ENCODE data around the gene HTR3C. TPM values are rescaled to one million over a fixed set of nuclear protein-coding genes. Genes with fewer than 3 reads are reported as not detected.

HTR3C gene
- total RNA-seq, 1 donor from 2014 or later, result not detected

DNA sequence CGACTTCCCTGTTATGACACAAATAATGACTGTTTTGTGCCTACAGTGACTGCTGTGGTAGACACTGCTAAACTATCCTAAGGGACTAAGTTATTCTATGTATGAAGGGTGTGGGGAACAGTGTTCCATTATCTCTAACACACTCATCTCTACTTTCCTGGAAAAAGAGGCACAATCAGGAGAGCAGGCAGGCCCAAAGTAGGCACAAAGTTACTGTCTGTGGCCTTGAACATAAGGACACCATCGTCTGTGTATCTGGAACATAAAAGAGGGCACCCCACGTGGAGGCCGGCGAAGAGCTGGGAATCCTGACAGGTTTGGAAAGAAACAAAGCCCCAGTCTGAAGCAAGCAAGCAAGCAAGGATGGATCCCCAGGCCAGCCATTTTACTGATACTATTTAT, 36.7 kb upstream of the HTR3C start:
- CTCF ChIA-PET, result interaction anchor here (1.9 to 3.2 kb wide), 3 partner anchors 10 to 120 kb away, joined by 7 to 29 read pairs (median 9); no protein-coding TSS in a partner anchor
- peaks cover 6% of the 10 kb centered on the region for H3K27me3 Mint-ChIP-seq

DNA sequence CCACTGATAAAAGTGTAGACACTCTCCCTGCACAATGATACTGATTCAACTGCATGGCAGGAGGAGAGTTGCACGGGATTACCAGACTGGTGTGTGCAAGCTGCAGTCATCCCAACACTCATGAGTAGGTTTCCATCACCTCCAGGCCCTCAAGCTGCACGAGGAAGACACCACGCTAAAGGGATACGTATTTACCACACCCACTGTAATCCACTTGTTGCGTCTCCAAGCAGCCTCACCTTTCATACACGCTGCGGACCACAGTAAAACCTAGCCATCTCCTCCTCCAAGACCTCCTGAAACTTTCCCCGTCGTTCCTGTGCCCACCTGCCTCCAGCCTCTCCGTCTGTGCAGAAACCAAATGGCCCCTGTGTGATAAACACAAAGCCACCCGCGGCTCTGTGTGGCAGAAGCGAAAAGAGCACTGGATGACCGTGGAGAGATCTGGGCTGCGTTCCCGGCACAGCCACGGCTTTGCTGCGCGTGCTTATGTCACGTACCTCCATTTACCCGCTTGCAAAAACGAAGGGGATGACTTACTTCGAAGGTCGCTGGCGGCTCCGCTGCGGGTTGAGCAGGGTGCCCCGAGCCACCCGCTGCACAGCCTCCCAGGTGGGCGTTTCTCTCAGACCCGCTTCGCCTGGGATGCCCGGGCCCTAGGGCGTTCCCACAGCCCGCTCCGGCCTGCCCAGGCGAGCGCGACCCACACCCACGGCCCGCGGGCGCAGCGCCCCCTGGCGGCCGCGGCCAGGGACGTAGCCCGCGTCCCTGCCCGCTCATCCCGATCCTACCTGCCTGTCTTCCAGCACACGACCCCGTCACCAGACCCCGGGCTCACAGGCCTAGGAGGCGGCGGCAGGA, 35.8 kb upstream of the HTR3C start:
- H3K4me1 Mint-ChIP-seq, result peaks cover 13% of the 10 kb centered on the region
- ChIA-PET CTCF (interaction anchor here (1.0 to 3.2 kb wide), 8 partner anchors 10 to 133 kb away, joined by 4 to 29 read pairs (median 6); partner anchors contain the start of gene PARL), POLR2A (interaction anchor here (0.6 to 1.7 kb wide), 4 partner anchors 10 to 162 kb away, joined by 3 to 7 read pairs (median 6); partner anchors contain the start of gene EIF2B5)
- peak overlapping the region; percentile 84 for H3K27ac Mint-ChIP-seq
- H3K4me3 Mint-ChIP-seq, result peak overlapping the region; percentile 100
- peak; percentile 73 for ATAC-seq (ENCODE audit: low read depth)
- H3K27me3 Mint-ChIP-seq, result peaks cover 10% of the 10 kb centered on the region
- no peaks in the 10 kb centered on the region for H3K9me3 Mint-ChIP-seq
- intact Hi-C loops (cut with micrococcal nuclease), result loop anchor here (1.0 to 2.0 kb wide), 9 partner anchors 11 to 346 kb away; partner anchors contain the start of genes AP2M1, DVL3, EIF2B5 and PSMD2
- TF ChIP-seq, protein P1, sequence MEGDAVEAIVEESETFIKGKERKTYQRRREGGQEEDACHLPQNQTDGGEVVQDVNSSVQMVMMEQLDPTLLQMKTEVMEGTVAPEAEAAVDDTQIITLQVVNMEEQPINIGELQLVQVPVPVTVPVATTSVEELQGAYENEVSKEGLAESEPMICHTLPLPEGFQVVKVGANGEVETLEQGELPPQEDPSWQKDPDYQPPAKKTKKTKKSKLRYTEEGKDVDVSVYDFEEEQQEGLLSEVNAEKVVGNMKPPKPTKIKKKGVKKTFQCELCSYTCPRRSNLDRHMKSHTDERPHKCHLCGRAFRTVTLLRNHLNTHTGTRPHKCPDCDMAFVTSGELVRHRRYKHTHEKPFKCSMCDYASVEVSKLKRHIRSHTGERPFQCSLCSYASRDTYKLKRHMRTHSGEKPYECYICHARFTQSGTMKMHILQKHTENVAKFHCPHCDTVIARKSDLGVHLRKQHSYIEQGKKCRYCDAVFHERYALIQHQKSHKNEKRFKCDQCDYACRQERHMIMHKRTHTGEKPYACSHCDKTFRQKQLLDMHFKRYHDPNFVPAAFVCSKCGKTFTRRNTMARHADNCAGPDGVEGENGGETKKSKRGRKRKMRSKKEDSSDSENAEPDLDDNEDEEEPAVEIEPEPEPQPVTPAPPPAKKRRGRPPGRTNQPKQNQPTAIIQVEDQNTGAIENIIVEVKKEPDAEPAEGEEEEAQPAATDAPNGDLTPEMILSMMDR (IDR thresholded peaks at IDR 0.05), result peak; percentile 81
- DNase-seq, result peak; percentile 70
- peaks cover 12% of the 10 kb centered on the region for H3K36me3 Mint-ChIP-seq (ENCODE audit: low read depth)

More for the DNA sequence above, 36.7 kb upstream of the HTR3C start:
- Mint-ChIP-seq H3K4me1 (peaks cover 13% of the 10 kb centered on the region), H3K9me3 (no peaks in the 10 kb centered on the region), H3K27ac (no peak overlapping the region), H3K4me3 (peak overlapping the region; percentile 100), H3K36me3 (ENCODE audit: low read depth) (peaks cover 16% of the 10 kb centered on the region)
- POLR2A ChIA-PET, result no interaction called here
- intact Hi-C loops (cut with micrococcal nuclease), result loop anchor here (2.0 kb wide), 1 partner anchor 347 kb away; no protein-coding TSS in a partner anchor
- TF ChIP-seq, protein P1 (IDR thresholded peaks at IDR 0.05), result no peak
- no peak for DNase-seq
- no peak for ATAC-seq (ENCODE audit: low read depth)

DNA sequence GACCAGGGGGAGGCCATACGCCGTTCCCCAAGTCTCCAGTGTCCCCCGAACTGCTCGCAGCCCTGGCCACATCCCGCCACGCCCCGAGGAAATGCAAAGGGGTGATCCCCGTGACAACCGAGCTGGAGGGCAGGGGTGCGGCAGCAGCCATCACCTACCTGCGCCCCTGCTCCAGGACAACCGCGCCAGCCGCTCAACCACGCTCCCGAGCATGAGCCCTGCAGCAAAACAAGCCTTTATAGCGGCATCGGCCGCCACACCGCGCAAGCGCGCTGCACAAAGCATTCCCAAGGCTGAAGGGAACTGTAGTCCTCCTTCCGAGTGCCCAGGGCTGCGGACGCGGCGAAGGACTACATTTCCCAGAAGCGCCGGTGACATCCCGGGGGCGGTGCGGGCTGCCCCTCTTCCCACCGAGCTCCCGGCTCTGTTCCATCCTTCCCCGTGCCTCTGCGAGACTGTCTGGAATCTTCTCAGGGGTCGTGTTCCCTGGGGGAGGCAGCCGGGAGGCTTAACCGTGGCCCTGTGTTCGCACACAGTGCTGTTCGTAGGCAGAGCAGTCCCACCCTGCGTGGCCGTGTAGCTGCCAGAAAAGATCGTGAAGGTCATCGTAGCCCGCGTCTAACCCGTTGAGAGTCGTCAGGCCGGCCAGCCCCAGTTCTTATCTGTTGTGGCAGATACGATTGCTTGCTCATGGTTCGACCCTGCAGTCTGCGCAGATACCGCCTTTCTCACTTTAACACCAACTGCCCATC, 35.0 kb upstream of the HTR3C start, which contains the start of gene ABCC5:
Gene ABCC5 (minus strand): TSS at position 213 of the 752 bp plus-strand sequence. CDS start 3,492 bp downstream, outside the sequence.
- H3K4me3 Mint-ChIP-seq, result peak within 1 kb of the TSS; percentile 100
- TF ChIP-seq, protein P1 (IDR thresholded peaks at IDR 0.05), result peak; percentile 7
- DNase-seq (peak; percentile 70), ATAC-seq (ENCODE audit: low read depth) (peak; percentile 96)
- ChIA-PET CTCF (interaction anchor here (1.0 to 1.8 kb wide), 5 partner anchors 11 to 134 kb away, joined by 4 to 11 read pairs (median 5); partner anchors contain the start of gene PARL), POLR2A (interaction anchor here (0.6 to 1.7 kb wide), 5 partner anchors 10 to 163 kb away, joined by 3 to 7 read pairs (median 4); partner anchors contain the start of gene EIF2B5)
- H3K27ac Mint-ChIP-seq, result peak within 1 kb of the TSS; percentile 84
- intact Hi-C loops (cut with micrococcal nuclease), result loop anchor here (1.0 to 2.0 kb wide), 9 partner anchors 12 to 345 kb away; partner anchors contain the start of genes AP2M1, DVL3, EIF2B5 and PSMD2
- peaks cover 12% of the 10 kb centered on the region for H3K27me3 Mint-ChIP-seq
- peaks cover 12% of the 10 kb centered on the region for H3K36me3 Mint-ChIP-seq (ENCODE audit: low read depth)
- H3K9me3 Mint-ChIP-seq, result no peaks in the 10 kb centered on the region
- peaks cover 13% of the 10 kb centered on the region for H3K4me1 Mint-ChIP-seq

DNA sequence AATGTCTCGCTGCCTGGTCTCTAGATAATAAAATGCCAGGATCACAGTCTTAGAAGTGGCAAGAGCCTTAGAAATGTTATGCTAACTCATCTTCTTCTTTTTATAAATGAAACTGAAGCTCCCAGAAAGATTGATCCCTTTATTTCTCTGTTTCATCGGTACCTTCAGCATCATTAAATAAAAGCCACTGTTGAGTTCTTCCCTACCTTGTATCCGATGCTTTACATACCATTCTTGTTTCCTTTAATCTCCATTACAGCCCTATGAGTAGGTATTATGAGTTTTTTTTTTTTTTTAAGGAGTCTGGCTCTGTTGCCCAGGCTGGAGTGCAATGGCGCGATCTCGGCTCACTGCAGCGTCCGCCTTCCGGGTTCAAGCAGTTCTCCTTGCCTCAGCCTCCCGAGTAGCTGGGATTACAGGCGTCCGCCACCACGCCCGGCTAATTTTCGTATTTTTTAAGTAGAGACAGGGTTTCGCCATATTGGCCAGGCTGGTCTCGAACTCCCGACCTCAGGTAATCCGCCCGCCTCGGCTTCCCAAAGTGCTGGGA, 34.3 kb upstream of the HTR3C start:
- TF ChIP-seq, protein P1 (IDR thresholded peaks at IDR 0.05), result no peak
- peak overlapping the region; percentile 84 for H3K27ac Mint-ChIP-seq
- peaks cover 13% of the 10 kb centered on the region for H3K4me1 Mint-ChIP-seq
- ATAC-seq (ENCODE audit: low read depth), result no peak
- peaks cover 17% of the 10 kb centered on the region for H3K27me3 Mint-ChIP-seq
- intact Hi-C loops (cut with micrococcal nuclease), result no loop called here
- H3K4me3 Mint-ChIP-seq, result peak overlapping the region; percentile 100
- ChIA-PET POLR2A (interaction anchor here (0.6 to 1.7 kb wide), 7 partner anchors 11 to 1510 kb away, joined by 3 to 7 read pairs (median 4); partner anchors contain the start of gene EIF2B5), CTCF (interaction anchor here (1.0 to 1.8 kb wide), 5 partner anchors 12 to 134 kb away, joined by 4 to 11 read pairs (median 5); partner anchors contain the start of gene PARL)
- DNase-seq, result no peak
- no peaks in the 10 kb centered on the region for H3K9me3 Mint-ChIP-seq
- peaks cover 10% of the 10 kb centered on the region for H3K36me3 Mint-ChIP-seq (ENCODE audit: low read depth)

Data from activated B cell treated with CpG ODN at 0.5 μM for 24 hours (primary cell).